Esophagus mucosa (tissue), 1 donor: ENCODE data around the gene ZNF618. TPM values are rescaled to one million over a fixed set of nuclear protein-coding genes. Genes with fewer than 3 reads are reported as not detected.

Experiments
- ATAC-seq: fragments of 200-7000 bp; cut with Tn5 transposase; one replicate; pipeline ENCODE4 v1.9.1; 2020
- total RNA-seq: library from RNA; stranded (reverse); gene quantifications from one replicate; pipeline ENCODE4 v1.2.4, GENCODE V29; 2023
- donor health status: DM: yes; HTN: yes; CAD: no.

The ZNF618 gene
- total RNA-seq, 1 donor from 2014 or later: 2.0 TPM

- ATAC-seq: no peak
Observed at GRCh38 chr9:113885183-113886025, 9.3 kb downstream of the ZNF618 start.

GRCh38 chr9:113886026-113886369 lies 9.9 kb downstream of the ZNF618 start:
- ATAC-seq: no peak

DNA sequence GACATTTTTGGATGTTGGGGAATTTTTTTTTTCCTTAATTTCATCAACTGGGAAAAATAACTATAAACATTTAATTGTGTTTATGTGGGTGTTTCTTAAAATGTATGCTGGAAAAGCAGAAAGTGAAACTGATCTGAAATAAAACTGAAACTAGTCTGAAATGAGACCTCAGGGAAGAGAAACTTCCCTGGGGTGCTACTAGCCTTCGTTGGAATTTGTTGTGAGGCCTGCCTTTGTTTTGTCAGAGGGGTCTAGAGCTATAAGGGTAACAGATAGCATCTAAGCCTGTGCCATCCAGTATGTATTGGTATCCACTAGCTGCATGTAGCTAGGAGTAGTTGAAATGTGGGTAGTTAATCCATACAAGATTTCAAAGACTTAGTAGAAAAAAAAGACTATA lies 10.4 kb downstream of the ZNF618 start:
- no peak for ATAC-seq

DNA sequence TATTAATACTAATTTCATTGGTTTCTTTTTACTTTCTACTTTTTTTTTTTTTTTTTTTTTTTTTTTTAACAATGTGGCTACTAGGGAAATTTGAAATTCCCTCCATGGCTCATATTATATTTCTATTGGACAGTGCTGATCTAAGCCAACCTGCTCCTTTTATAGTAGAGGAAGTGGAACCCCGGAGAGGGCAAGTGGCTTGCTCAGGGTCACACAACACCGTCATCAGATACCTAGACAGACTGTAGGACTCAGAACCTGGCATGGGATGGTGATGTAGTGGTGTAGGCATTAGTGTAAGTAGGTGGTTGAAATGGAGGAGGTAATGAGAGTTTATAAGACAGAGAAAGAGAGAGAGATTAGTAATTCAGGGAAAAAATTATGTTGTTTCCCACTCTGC lies 10.8 kb downstream of the ZNF618 start:
- peak; percentile 49 for ATAC-seq

DNA sequence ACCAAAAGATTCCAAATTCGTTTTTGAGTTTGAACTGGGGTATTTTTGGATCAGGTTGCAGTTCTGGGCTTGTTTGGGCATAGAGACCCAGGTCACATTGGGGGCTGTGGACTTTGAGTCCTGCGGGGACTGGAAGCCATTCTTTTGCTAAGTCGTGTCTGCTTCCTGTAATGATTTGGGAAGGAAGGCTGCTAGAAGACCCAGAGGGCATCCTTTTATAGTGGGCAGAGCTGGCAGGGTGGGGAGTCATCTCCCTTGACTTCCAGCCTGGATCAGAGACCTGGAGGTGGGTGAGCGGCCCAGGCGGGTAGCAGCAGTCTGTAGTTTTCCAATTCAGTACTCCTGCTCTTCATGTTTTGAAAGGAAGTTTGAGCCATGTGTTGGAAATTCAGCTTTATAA lies 11.3 kb downstream of the ZNF618 start:
- ATAC-seq: no peak

GRCh38 chr9:113888336-113888735 lies 12.2 kb downstream of the ZNF618 start:
- ATAC-seq: no peak

DNA sequence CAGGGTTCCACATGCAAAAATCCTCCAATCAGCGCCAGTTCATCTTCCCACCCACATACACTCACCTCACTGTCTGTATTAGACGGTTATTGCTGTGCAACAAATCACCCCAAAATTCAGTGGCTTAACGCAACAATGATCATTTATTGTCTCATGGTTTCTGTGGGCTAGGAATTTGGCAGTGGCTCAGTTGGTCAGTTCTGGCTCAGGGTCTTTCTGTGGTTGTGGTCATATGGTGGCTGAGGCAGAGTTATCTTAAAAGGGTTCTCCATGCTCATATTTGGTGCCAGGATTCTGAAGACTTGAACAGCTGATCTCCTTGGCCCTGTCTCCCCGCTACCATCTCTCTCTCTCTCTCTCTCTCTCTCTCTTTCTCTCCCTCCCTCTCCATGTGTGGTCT lies 12.9 kb downstream of the ZNF618 start:
- no peak for ATAC-seq

DNA sequence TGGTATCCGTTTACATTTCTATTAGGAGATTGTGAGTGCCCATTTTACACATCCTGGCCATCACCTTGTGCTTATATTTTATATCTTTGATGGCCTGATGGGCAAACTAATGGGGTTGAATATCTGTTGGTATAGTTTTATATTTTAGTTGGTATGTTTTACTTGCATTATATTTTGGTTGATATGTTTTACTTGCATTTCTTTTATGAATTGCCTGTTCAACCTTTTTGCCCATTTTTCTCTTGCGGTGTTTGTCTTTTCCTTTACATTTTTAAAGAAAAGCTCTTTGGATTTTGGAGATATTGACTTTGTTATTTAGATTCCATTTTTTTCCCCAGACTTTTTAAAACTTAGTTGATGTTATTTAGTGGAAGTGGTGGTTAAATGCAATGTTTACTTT lies 14.6 kb downstream of the ZNF618 start:
- ATAC-seq: no peak

DNA sequence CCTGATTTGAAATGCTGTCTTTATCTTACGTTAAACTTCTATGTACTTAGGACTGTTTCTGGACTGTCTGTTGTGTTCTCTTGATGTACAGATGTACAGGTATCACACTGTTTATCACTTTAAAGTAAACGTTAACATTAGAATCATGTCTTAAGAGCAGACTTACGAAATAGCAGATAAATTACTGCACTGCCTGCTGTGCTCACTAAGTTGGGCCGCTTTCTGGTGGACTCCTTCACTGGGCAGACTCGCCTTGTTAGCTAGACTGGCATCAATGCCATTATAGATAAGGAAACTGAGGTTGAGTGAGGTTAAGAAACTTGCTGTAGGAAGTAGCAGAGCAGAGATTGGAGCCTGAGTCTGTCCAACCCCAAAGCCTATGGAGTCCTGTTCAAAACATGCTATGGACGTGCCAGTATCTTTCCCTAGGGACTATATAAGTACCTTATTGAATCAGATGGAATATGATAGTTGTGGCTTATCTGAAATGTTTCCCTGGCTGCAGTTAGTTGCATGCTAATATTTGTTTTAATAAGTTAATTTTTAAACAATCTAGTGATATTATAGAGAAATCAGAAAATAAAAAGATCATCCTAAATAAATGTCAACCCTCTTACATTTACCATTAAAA lies 16.9 kb downstream of the ZNF618 start:
- no peak for ATAC-seq

DNA sequence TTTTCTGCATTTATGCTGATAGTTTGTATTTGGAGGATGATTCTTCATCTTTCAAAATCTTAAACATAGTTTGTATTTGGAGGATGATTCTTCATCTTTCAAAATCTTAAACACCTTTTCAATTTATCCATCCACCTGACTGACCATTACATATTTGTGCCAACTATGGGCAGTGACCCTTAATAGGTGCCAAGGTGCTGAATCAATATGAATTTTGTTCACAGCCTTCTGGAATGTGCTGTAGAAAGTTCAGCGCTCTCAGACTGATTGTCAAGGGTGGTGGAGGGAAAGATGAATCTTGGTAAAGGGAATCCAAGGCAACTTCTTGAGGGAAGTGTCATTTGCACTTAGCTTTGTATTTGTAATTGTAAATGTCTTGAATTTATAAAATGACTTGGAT lies 18.1 kb downstream of the ZNF618 start:
- ATAC-seq: no peak

DNA sequence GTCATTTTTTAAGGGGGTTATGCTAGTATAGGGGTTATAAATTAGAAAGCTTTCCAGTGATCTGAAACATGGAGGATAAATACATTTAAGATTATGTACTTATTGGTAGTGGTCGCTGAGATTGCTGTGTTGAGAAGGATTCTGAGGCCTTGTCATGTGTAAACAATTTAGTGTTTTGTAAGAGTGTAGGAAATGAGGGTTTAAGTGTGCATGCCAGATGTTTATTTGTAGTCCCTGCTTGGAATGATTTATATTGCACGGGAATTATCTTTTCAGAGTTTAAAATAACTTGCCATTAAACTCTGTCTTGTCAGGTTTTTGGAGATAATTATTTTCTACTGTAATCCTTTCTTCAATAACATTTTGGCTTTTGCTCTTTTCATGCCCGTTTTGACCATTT lies 19.4 kb downstream of the ZNF618 start:
- ATAC-seq: no peak

DNA sequence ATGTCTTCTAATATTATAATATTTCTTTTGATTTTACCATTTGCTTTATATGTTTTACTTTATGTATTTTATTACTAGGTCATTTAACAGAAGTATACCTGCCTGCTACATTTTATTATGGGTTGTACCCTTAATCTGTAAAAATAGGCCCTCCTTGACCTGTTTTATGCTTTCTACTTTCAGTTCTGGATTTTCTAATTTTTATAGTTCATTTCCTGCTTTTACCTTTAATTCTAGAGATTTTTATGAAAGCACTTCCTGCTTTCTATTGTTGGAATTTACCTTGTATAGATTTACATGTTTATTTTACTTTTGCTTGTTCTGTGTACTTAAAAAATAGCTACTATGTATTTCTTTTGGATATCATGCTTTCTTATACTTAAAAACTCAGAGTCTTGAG lies 20.6 kb downstream of the ZNF618 start:
- no peak for ATAC-seq

GRCh38 chr9:113898151-113898550 lies 22.0 kb downstream of the ZNF618 start:
- no peak for ATAC-seq

DNA sequence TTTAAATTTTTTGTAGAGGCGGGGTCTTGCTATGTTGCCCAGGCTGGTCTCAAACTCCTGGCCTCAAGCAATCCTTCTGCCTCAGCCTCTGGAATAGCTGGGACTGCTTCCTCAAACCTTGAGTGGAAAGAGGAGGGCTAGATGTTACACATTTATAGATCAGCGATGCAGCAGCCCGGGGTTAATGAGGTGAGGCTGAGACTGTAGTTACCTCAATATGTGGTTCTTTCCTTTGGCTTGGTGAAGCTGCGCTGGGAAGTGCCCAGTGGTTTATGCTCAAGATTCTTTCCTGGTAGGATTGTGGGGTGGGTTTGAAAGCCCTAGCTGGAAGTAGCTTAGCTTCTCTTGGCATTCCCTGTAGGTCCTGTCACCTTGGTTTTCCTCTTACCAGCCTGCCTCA lies 22.5 kb downstream of the ZNF618 start:
- no peak for ATAC-seq

- ATAC-seq: no peak
Observed at GRCh38 chr9:113899205-113899604, 23.1 kb downstream of the ZNF618 start.

DNA sequence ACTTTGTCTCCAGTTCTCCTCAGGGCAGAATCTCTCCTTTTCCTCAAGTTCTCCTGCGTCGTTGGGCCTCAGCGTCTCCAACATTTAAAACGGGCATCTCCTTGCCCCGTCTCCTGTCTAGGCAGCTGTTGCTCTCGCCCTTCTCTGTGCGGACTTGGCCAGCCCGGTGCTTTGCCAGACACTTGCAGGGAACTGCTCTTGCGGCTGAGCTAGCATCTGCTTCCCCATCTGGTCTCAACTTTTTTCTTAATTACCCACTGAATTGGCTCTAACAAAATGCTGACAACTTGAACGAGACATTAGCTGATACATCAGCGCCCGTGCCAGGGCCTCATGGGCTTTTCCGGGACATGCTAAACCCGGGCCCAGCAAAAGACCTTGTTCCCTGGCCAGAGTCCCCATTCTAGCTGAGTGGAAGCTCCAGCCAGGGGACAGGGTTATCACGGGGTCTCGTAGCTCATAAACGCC lies 25.1 kb downstream of the ZNF618 start:
- ATAC-seq: no peak

GRCh38 chr9:113903514-113904077 lies 27.5 kb downstream of the ZNF618 start:
- no peak for ATAC-seq

DNA sequence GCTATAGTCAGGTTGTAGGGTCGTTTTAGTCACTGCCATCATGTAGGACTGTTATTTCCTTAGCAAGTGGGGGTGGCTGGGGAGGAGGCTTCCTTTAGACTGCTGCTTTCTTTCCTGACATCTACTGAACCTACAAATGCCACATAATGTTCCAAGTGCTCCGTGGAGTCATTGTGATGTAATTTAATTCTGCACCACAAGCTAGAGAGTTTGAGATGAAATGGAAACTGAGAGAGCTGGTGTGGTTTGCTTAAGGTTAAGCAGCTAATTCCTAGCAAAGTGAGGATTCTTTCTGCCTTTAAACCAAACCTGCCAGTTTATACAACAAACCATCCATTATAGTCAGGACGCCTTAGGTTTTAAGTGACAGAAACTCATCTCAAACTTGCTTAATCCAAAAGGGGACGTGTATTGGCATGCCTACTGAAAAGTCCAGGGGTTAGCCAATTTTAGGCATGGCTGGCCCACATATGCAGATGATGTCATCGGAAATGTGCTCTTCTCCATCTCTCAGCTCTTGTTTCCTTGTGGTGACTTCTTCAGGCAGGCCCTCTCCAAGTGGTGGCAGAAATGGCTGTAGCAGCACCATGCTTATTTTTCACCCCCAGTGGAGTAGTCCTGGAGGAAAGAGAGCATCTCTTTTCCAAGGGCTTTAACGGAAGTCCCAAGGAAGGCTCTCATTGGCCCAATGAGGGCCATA lies 30.5 kb downstream of the ZNF618 start:
- peak; percentile 88 for ATAC-seq

DNA sequence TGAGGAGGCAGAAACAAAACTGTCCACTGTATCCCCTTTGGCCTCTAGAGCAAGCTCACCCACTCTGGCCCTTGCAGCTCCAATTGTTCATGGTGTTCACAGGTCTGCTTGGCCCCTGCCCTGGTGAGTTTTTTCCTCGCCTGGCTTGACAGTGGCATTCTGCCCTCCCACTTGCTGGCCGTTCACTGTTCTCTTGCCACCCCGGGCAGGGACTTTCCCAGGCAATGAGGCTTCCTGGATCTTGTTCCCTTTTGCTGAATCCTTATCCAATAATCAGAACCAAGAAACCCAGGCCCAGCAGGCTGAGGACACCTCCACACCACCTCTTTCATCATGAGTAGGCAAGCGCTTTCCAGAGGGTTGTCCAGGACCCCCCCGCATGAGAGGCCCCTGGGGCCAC lies 31.2 kb downstream of the ZNF618 start:
- no peak for ATAC-seq

- no peak for ATAC-seq
Observed at GRCh38 chr9:113909421-113909820, 33.3 kb downstream of the ZNF618 start.

- ATAC-seq: no peak
Observed at GRCh38 chr9:113910036-113910639, 34.0 kb downstream of the ZNF618 start.

DNA sequence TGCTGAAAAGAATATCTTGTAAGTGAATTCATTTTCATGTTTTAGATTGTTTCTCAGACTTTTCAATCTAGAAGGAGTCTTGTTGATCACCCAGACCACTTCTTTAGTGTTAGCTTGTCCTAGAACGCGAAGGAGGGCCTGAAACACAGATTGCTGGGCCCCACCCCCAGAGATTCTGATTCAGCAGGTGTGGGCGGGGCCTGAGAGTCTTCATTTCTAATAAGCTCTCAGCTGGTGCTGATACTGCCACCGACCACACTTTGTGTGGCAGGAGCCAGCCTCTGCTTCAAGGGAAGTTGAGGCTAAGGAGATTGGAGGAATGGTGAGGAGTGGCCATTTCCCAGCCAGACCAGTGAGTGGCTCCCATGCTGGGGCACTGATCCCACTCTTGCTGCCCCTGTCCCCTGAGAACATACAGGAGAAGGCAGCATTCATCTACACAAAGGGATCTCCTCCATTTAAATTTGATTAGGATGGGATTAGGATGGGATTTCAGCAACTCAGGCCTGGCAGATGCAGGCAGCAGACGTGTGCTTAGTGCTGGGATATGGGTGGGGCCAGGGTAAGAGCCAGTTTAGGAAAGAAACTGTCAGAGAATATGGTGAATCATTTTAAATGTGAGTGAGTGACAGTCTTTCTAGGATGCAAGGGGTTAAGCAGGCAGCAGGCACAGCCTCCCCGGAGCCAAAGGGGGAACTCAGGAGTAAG lies 35.9 kb downstream of the ZNF618 start:
- ATAC-seq: no peak
